Measurements from ENCODE around the gene GSPT1.

DNA sequence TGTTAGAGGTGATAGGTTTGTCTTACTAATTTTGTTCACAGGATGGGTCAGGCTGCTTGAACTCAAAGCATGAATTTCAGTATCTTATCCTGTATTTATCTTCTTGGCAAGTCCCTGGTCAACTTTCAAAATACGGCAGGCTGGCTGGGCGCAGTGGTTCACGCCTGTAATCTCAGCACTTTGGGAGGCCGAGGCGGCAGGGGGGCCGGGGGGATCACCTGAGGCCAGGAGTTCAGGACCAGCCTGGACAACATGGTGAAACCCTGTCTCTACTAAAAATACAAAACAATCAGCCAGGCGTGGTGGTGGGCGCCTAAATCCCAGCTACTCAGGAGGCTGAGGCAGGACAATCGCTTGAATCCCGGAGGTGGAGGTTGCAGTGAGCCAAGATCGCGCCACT lies 39.5 kb downstream of the GSPT1 start:
- TF ChIP-seq EP300 (IDR thresholded peaks at IDR 0.05; ENCODE audit: borderline replicate concordance) (no peak), FOXM1 (IDR thresholded peaks at IDR 0.05; ENCODE audit: borderline replicate concordance, low read depth) (no peak), CEBPB (IDR thresholded peaks at IDR 0.05) (no peak), TEAD4 (IDR thresholded peaks at IDR 0.05) (no peak), RAD21 (IDR thresholded peaks at IDR 0.05; ENCODE audit: low read depth) (no peak)

All from Ishikawa (cell line).